ENCODE results near the gene GPR78.
A peak's percentile ranks its signal among the peaks of the same experiment; 100 is the strongest.

The GPR78 gene

DNA sequence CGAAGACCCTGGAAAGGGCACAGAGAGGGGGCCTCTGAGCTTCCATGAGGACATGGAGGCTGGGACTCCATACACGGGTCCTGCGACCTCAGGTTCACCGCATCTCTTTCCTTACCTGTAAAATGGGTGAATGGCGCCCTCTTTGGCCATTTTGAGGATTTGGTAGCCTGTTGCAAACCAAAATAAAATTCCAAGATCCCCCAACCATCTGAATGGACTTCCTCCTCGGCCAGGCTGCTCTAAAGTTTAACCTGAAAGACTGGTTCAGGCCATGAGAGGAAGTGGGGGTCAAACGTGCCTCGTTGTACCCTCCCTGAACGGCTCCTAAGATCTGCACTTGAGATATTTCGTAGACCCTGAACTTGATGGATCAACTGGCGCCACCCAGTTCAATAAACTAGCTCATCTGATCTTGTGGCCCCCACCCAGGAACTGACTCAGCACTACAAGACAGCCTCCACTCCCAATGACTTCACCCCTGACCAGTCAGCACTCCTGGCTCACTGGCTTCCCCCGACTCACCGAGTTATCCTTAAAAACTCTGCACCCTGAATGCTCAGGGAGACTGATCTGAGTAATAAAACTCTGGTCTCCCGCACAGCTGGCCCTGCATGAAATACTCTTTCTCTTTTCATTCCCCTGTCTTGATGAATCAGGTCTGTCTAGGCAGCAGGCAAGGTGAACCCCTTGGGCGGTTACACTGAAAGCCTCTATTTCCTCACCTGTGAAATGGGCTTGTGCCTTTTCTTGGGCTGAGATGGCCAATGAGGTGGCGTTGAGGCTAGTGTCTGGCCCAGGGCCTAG is 32.9 kb upstream of the GPR78 start:
- DNase-seq: peak; percentile 71

DNA sequence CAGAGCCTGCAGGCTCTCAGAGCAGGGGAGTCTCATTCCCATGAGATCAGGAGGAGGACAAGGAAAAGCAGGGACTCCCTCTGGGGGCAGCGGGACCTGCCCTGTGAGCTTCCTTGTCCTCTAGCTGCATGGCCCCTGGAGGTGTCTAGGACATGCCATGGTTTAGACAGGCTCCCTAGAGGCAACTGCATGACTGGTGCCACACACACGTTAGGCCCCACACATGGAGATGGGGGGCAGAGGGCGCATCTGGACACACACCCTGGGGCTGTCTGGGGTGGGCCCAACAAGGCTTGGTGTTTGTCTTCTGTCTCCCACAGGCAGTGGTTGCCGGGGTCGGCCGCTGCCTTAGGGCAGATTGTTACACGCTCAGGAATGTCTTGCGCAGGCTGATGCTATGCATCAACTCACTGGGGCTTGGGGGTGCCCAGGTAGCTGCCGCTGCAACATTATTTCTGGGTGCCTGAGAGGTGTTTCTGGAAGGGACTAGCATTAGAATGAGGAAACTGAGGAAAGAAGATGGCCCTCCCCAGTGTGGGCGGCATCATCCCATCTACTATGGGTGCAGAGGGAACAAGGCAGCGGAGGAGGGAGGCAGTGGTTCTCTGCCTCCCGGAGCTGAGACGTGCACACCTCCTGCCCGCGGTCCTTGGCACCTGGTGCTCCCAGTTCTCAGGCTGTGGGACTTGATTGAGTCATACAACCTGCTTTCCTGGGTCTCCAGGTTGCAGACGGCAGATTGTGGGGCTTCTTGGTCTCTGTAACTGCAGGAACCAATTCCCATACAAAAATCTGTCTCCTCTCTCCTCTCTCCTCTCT is 32.1 kb upstream of the GPR78 start:
- DNase-seq: no peak

DNA sequence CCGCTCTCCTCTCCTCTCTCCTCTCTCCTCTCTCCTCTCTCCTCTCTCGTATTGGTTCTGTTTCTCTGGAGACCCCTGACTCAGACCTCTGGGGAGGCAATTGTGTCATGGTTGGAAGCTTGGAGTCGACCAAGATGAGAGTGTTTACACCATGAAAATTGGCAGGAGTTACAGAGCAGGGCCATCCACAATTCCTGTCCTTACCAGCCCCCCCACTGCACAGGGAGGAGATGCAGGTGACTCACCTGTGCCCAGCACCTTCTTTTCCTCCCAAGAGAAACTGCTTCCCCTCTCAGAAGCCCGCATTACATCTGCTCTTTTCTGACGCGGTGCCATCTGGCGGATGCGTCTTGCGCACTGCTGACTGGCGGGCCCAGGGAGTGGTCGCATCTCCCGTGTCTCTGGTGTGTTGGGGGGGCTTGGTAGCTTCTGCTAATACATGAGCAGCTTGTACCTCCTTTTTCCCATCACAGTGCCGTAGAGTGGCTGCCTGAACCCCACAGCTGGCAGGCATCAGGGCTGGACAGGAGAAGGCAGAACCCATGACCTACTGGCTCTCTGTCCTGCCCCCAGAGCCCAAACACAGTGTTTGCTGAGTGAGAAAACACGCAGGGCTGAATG is 31.4 kb upstream of the GPR78 start:
- no peak for DNase-seq

DNA sequence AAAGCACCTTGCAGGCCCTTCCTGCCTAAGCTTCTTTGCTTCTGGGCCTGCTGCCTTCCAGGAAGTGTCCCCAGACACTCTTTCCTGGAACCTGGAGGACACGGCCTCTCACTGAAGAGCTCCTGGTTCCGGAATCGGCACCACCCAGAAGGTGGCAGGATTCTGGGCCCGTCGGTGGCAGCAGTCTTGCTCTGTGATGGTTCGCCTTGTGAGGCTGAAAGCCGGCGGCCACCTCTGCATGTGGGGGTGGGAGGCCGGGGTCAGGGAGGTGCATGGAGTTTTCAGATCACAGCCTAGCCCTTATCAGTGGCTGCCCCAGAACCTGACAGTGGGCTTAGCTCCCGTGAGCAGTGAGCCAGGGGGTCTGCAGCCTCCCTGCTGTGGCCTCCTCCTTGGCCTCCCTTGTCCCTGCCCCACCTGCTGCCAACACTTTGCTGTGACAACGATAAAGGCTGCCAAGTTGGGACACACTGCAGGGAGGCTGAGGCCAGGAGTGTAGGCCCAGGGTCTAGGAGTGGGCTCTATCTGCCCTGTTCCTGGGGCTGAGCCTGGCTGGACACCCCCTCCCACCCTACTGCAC is 30.8 kb upstream of the GPR78 start:
- DNase-seq: no peak

DNA sequence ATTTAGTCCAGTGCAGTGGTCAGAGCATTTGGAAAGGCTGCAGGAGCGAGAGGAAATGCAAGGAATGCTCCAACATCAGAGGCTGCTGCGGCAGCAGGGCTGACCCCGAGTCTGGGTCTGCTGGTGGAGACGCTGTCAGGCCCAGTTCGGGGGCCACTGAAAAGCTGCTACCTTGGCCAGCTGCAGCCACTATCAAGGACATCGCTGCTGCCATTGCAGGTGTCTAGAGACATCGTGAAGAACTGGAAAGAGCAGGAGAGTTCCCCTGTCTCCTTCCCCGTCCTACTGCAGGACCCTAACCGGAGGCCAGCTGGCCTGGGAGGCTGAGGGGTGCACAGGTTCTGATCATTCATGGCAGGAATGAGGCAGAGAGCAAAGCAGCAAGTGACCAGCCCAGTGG is 29.5 kb upstream of the GPR78 start:
- no peak for DNase-seq

DNA sequence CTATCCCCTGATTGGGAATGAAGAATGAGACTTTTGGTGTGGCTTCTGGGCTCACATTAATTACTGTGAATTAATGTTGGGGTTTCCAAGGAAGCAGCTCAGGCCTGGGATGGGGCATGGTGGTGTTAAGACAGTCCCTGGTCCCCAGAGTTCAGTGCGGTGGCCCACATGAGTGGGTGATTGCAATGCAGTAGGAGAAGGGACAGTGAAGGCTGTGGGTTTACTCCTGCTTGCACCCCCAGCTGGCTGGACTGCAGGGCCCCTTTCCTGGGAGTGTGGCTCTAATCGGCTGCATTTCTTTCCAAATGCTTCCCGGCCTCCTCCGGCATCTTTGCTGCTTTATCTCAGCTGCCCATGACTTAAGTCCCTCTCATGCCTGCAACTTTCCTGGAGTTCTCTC is 28.2 kb upstream of the GPR78 start:
- no peak for DNase-seq

DNA sequence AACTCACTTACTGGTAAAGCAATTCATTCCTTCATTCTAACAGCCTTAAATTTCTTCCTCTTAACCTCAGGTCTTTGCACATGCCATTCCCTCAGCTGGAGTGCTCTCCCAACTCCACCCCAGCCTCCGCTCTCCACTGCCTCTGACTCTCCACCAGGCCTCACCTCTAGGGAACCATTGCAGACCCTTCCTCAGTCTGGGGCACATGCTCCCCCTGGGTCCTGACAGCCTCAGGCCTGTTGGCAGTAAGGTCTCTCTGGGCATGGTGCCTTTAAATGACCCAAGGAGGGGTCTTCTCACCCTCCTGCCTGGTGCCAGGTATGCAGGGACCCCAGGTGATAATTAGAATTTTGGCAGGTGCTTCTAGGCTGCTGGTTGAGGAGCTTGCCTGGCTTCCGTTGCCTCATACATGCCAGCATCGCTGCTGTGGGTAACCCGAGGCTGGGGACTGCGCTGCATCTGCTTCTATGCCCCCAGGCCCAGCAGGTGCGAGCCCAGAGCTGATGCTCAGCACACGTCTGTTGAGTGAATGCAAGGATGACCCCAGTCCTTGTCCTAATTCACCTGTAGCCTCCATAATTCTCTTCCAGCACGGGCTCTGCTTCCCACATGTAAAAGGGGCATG is 27.5 kb upstream of the GPR78 start:
- no peak for DNase-seq

DNA sequence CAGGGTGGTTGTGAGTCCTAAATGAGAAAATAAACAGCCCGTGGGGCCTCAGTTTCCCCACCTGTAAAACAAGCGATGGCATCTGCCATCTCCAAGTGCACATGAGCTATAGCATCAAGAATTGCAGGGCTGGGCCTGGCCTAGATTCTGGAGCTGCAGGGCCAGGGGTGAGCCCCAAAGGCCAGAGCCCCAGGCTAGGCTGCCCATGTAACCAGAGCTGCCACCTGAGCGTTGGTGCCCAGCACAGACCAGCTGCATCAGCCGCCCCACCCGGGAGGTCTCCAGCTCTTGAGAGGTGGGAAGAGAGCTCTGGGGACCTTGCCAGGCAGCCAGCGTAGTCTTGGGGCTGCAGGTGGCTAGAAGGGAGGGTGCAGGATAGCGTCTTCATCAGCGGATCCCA is 27.0 kb upstream of the GPR78 start:
- DNase-seq: no peak

DNA sequence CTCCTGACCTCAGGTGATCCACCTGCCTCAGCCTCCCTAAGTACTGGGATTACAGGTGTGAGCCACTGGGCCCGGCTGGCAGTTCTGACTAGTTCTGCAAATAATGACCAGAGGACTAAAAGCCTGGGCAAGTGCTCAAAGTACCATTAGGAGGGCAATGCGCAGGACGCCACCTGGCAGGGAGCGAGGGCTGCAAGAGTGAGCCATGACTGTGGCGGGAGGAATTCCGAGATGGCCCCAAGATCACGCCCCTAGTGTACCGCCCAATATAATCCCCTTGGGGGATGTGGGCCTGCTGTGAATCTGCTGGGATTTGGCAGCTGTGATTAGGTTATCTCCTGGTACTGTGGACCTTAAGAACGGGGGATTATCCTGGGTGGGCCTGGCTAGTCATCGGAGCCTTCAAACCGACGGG is 26.2 kb upstream of the GPR78 start:
- no peak for DNase-seq

DNA sequence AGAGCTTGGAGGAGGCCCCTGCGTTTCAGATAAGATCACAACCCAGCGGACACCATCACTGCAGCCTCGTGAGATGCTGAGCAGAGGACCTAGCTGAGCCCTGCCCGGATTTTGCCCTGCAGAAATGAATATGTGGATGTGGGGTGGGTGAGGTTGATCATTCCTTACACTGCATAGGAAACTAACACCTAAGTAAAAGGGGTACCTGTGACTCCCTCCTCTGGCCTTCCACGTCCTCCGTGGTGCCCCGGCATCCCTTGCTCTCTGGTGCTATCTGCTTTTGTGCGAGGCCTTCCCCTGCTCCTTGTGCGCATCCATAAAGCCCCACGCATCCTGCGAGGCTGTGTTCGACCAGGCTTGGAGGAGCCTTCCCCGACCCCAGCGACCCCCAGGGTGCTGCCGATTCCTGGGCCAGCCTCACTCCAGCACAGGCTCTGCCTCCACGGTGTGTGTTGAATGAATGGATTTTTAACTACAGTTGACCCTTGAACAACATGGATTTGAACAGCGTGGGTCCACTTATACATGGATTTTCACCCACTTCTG is 25.6 kb upstream of the GPR78 start:
- DNase-seq: no peak

DNA sequence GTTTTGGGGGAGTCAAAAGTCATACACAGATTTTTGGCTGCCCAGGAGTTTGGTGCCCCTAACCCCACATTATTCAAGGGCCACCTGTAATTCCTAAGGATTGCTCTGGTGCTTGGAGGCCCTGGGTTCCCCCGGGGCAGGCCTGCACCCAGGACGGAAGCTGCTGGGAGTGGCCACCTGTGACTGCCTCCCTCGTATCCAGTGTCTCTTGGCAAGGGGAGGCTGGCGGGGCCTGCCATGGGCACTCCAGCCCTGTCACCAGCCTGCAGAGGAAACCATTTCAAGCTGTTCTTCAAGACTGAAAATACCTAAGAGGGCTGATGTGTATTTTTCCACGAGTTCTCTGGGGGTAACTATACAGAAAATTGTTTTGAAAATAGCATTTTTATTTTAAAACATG is 24.5 kb upstream of the GPR78 start:
- no peak for DNase-seq

DNA sequence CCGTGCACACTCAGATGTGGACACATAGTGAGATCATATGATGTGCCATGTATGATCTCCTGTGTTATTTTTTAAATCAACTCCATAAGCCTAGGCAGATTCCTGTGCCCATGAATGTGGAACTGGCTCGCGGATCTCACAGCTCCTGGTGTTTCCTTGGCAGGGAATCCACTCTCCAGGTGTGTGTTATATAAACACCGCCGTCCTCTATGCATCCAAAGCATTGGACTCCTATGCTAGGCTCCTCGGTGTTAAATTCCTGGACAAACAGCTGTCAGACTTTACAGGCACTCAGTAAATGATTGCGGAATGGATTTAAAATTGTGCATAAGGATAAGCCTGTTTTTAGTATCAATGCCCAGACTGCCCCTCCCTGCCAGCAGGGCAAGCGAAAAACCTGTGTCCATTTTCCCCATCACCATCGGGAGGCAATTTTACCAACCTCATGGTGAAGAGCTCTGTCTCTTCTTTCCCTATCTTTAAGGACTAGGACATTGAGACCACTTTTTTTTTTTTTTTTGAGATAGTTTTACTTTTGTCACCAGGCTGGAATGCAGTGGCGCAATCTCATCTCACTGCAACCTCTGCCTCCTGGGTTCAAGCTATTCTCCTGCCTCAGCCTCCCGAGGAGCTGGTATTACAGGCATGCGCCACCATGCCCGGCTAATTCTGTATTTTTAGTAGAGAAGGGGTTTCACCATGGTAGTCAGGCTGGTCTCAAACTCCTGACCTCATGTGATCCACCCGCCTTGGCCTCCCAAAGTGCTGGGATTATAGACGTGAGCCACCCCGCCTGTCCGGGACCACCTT is 23.6 kb upstream of the GPR78 start:
- DNase-seq: peak; percentile 67

DNA sequence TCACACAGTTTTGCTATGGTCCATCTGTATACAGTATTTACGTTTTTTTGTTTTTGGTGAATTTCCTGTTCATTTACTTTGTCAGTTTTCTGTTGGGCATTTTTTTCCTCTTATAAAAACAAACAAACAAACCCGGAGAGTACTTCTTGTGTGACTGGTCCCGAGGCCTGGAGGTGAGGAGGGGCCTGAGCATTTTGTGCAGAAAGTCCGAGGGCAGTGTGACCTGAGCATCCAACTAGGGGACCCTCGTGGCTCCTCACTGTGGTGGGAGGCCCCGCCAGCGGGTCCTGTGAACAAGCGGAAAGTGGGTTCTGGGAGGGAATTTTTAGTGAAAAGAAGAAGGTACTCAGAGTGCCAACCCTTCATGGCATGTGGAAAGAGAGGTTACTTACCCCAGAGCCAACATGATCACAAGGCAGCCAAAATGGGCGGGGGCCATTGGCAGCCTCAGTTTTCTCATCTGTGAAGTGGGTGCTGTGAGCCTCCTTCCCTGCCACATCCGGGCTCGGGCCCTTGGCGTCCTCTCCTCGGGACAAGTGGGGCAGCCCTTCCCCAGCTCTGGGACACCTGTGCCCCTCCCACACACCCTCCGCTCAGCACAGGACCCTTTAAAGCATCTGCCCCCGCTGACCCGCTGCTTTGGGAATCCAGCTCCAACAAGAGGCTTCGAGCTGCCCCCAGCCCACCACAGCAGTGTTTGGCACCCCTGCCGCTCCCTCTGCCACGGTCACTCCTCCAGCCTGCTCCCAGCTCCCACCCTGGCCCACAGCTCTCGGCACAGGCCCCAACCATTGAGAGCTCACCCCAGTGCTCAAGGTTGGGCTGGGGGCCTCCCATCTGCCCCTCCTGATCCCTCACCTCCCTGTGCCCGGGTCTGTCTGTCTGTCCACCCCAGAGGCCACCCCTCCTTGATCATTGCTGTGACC is 22.8 kb upstream of the GPR78 start:
- DNase-seq: no peak

DNA sequence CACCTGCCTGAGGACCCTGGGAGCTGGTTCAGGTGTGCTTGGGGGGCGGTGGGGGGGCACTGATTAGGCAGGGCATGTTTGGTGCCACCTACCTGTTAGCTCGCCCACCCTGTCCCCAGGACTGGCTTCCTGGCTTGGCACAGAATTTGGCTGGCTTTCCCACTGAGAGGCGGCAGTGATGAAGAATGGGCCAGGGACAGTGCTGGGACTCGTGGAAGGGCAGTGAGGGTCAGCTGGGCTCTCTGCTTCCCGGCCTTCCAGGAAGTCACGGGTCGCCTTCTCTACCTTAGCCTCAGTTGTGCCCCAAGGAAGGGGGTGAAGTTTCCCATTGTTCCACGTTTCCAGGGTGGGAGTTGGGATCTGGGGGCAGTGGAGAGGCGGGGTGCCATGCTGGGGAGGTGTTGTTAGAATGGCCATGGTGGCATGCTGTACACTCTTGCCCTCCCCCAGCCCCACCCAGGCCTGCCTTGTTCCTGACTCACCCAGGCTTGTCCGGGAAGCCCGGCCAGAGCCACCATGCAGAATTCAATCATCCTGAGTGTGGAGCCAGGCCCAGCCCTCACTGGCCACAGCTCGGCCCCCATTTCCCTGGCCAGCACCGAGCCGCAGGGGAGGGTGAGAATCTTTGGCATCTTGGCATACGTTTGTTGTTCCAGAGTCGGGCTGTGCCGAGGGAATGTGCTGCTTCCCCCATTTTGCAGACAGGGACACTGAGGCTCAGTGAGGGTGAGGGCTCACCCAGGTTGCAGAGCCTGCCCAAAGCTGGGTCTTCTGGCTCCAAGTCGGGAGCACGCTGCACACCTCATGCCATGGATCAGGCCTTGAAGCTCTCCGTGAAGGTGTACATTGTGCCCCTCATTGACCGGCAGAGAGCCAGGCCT is 21.9 kb upstream of the GPR78 start:
- DNase-seq: peak; percentile 36

DNA sequence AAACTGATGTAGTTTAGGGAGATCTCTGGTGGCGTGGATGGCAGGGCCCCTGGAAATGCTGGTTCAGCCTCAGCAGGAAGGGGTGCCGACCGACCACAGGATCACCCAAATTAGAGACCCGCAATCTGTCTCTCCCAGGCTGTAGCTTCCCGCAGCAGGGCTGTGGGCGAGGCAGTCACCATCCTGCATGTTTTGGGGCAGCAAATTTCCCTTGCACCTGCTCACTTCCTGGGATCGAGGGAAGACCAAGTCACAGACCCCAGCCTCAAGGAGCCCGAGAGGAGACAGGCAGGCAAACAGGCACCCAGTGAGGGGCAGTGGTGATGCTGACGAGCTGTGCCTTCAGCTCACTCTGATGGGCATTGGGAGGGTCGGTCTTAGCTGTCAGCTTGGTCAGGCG is 21.2 kb upstream of the GPR78 start:
- DNase-seq: no peak

DNA sequence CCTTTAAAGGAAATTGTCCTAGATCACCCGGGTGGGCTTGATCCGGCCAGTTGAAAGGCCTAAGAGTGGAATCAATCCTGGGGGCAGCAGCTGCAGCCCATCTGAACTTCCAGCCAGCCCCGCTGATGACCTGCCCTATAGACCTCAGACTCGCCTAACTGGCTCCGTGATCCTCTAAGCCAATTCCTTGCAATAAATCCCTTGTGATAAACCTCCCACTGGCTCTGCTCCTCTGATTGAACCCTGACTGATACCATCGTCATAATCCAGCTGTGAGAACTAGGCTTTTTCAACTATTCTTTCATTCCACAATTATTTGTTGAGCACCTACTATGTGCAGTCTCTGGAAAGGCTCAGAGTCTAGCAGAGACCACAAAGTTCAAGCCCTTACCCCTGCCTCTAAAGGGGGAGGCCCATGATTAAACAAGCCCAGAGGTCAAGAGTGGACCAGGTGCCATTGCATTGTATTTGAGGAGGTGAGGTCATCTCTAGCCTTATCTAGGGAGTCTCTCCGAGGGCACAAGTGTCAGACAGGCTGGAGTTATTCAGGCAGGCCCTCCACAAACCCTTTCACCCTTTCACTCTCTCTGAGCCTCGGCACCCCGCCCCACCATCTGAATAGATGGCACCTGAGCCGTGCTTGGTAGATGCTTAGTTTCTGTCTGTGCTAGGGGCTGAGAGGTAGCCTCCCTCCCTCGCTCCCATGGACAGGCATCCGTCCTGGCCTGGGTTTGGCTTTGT is 20.5 kb upstream of the GPR78 start:
- DNase-seq: no peak

DNA sequence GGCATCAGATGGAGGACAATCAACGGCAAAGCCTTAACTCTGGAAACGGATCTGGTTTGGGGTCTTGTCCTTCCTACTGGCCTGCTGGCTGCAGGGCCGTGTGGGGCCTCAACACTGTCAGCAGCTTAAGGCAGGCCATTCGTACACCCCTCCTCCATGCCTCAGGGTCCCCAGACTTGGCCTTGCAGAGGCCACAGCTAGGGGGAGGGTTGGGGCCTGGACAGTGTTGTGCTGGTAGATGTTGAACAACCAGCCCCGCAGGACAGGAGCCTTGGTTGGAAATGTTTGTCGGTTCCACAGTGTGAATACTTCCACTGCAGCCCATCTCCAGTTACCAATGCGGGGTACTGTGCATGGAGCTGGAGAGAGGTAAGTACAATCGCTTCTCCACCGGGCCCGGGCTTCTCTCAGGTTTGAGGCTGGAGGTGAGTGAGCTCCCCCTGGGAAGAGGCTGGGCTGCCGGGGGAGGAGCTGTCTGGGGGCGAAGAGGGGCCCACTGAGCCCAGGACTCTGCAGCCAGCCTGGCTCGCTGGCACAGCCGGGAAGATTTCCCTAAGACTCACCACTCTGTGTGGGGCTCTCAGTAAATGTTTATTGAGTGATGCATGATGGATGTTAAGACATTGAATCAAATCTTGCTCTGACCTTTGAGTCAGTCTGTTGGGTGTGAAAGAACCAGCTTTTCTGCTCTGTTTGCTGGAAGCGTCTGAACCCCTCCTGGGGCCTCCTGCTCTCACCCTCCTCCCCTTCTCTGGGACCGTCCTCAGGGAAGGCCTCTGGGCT is 19.7 kb upstream of the GPR78 start:
- peak; percentile 50 for DNase-seq

DNA sequence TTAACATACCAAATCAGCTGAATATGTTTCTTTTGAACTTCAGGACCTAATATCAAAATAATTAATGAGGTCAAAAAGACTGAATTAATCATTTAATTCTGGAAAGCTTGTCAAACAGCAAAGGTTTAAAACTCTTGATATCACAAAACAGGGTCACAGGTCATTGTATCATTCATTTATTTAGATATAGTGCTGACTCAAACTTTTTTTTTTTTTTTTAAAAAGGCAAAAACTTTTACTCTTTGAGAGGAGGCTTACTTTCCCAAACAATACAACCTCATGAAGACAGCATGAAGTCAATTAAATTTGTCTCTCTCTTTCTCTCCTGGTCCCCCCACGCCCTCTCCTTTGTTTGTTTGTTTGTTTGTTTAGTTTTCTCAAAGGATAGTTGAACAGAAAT is 15.6 kb upstream of the GPR78 start:
- no peak for DNase-seq

All from fibroblast of skin of scalp (primary cell).